ENCODE results near the gene TMC7.
A peak's percentile ranks its signal among the peaks of the same experiment; 100 is the strongest.
"Not testable (repeated sequence)": the region's sequence is repeated elsewhere in the genome, so short reads cannot be mapped to it uniquely, and the experiment has no call there.

The TMC7 gene

GRCh38 chr16:18983565-18984434 lies at the start of gene TMC7:
Gene TMC7, plus strand, starts transcription at chr16:18983934. Its CDS starts 130 bp downstream, at chr16:18984064.
- DNase-seq (ENCODE audit: low spot score), result peak; percentile 92

GRCh38 chr16:18936727-18937340 lies 46.9 kb upstream of the TMC7 start:
- no peak for DNase-seq (ENCODE audit: low spot score)

GRCh38 chr16:18937390-18937789 lies 46.3 kb upstream of the TMC7 start:
- no peak for DNase-seq (ENCODE audit: low spot score)

GRCh38 chr16:18938986-18939385 lies 44.7 kb upstream of the TMC7 start:
- DNase-seq (ENCODE audit: low spot score), result no peak

GRCh38 chr16:18941471-18941870 lies 42.3 kb upstream of the TMC7 start:
- DNase-seq (ENCODE audit: low spot score), result no peak

- no peak for DNase-seq (ENCODE audit: low spot score)
Measured at GRCh38 chr16:18942061-18942460, 41.7 kb upstream of the TMC7 start.

- DNase-seq (ENCODE audit: low spot score), result no peak
Measured at GRCh38 chr16:18943414-18943813, 40.3 kb upstream of the TMC7 start.

GRCh38 chr16:18945233-18945632 lies 38.5 kb upstream of the TMC7 start:
- no peak for DNase-seq (ENCODE audit: low spot score)

GRCh38 chr16:18948372-18949020 lies 35.2 kb upstream of the TMC7 start:
- no peak for DNase-seq (ENCODE audit: low spot score)

GRCh38 chr16:18950469-18951185 lies 33.1 kb upstream of the TMC7 start:
- no peak for DNase-seq (ENCODE audit: low spot score)

- DNase-seq (ENCODE audit: low spot score), result no peak
Measured at GRCh38 chr16:18953547-18953946, 30.2 kb upstream of the TMC7 start.

GRCh38 chr16:18955874-18956580 lies 27.7 kb upstream of the TMC7 start:
- not testable (repeated sequence) for DNase-seq (ENCODE audit: low spot score)

GRCh38 chr16:18956658-18957241 lies 27.0 kb upstream of the TMC7 start:
- DNase-seq (ENCODE audit: low spot score), result not testable (repeated sequence)

GRCh38 chr16:18958621-18959029 lies 25.1 kb upstream of the TMC7 start:
- no peak for DNase-seq (ENCODE audit: low spot score)

GRCh38 chr16:18959031-18959505 lies 24.7 kb upstream of the TMC7 start:
- no peak for DNase-seq (ENCODE audit: low spot score)

- no peak for DNase-seq (ENCODE audit: low spot score)
Measured at GRCh38 chr16:18965555-18965954, 18.2 kb upstream of the TMC7 start.

- no peak for DNase-seq (ENCODE audit: low spot score)
Measured at GRCh38 chr16:18966791-18967190, 16.9 kb upstream of the TMC7 start.

GRCh38 chr16:18969050-18969854 lies 14.5 kb upstream of the TMC7 start:
- peak; percentile 93 for DNase-seq (ENCODE audit: low spot score)

- DNase-seq (ENCODE audit: low spot score), result no peak
Measured at GRCh38 chr16:18969855-18970240, 13.9 kb upstream of the TMC7 start.

GRCh38 chr16:18975109-18975508 lies 8.6 kb upstream of the TMC7 start:
- DNase-seq (ENCODE audit: low spot score), result no peak

All from iPS-NIHi11 (cell line).